HG03175 (cell line): Measurements from ENCODE around the gene FBXO36.
"Not testable (repeated sequence)": the region's sequence is repeated elsewhere in the genome, so short reads cannot be mapped to it uniquely, and the experiment has no call there.

Experiments used
- ATAC-seq: cut with Tn5 transposase; IDR thresholded peaks from one replicate; pipeline ENCODE4 v1.9.1; 2021; ENCODE audit warnings: mild to moderate bottlenecking, moderate library complexity; ENCODE audit not compliant: unreplicated experiment

FBXO36 gene

DNA sequence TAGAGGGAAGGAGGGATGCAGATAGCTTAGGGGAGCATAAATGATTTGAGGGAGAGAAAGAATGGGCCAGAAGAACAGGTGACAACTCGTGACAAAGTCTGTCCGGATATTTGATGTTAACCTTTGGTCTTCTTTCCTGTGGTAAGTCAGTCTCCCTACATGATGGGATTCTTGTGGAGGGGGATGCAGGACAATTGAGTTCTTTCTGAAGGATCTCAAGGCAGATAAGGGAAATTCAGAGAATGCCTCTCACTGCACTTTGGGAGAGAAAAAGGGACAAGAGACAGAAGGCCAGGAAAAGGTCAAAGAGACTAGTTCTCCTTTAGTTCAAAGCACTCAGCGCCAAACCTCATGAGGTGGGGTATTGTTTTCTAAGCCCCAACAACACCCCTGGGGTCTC is 34.2 kb downstream of the FBXO36 start:
- no peak for ATAC-seq

DNA sequence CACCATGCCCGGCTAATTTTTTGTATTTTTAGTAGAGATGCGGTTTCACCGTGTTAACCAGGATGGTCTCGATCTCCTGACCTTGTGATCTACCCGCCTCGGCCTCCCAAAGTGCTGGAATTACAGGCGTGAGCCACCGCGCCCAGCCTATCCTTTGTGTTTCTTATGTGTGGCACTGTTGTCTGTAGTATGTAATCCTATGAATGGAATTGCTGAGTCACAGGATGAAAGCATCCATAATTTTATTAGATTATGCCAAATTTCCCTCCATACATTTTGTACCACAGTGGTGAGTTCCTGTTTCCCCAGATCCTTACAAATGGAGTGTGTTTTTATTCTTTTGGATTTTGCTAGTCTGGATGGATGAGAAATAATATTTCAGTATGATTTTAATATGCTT is 41.3 kb downstream of the FBXO36 start:
- not testable (repeated sequence) for ATAC-seq

DNA sequence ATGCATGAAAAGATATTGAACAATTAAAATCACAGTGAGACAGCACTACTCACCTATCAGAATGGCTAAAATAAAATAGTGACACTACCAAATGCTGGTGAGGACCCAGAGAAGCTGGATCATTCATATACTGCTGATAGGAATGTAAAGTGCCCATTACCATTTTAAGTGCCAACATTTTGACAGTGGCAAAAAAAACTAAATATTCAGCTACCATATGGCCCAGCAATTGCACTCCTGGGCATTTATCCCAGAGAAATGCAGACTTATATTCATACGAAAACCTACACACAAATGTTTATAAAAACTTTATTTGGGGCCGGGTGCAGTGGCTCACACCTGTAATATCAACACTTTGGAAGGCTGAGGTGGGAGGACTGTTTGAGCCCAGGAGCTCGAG is 47.6 kb downstream of the FBXO36 start:
- ATAC-seq = no peak

DNA sequence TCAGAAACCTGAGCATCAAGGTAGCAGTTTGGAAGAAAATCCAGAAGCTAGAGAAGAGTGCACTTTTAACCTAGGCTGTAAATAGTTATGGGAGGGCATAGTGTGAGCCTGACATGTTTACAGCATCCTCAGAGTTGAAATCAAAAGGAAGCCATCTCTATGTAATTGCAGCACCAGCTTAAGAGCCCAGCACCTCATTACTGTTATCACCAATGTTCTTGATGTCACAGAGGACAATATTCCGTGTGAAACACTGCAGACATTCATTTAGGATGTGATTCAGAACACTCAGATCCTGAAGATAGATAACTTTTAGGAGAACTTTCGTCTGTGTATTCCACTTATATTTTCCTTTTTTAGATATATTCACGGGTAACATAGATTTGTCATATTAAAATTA is 48.1 kb downstream of the FBXO36 start:
- no peak for ATAC-seq

DNA sequence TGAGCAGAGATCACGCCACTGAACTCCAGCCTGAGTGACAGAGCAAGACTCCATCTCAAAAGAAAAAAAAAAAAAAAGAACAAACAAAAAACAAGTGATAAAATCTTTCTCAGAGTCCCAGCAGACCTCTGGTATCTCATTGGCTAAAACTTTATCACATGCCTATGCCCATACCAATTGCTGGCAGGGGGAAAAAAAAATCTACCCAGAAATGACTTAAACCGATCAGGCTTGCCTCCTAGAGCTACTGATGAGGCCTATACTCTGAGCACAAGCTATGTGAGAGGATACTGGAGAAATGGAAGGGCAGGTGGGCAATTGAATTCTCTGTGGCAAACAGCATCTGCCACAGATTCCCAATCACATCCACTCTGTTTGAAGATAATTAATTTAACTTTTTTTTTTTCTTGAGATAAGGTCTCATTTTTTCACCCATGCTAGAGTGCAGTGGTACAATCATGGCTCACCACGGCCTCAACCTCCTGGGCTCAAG is 49.0 kb downstream of the FBXO36 start:
- no peak for ATAC-seq

DNA sequence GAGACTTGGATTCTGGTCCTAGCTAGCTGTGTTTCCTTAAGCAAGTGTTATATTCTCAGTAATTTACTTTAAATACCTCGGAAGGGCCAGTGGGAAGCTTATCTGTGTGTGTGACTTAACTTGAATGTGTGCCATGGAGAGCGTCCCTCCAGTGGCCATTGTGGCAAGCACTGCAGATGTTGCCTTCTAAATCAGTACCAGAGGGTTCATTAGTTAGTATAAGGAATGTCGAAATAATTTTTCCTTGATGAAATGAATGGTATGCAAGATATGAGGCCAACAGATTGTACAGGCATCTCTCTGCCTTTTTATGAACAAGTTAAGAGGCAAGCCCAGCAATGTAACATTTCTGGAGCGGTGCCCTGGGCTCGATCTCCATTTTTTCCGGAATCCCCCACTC is 52.0 kb downstream of the FBXO36 start:
- ATAC-seq = no peak

DNA sequence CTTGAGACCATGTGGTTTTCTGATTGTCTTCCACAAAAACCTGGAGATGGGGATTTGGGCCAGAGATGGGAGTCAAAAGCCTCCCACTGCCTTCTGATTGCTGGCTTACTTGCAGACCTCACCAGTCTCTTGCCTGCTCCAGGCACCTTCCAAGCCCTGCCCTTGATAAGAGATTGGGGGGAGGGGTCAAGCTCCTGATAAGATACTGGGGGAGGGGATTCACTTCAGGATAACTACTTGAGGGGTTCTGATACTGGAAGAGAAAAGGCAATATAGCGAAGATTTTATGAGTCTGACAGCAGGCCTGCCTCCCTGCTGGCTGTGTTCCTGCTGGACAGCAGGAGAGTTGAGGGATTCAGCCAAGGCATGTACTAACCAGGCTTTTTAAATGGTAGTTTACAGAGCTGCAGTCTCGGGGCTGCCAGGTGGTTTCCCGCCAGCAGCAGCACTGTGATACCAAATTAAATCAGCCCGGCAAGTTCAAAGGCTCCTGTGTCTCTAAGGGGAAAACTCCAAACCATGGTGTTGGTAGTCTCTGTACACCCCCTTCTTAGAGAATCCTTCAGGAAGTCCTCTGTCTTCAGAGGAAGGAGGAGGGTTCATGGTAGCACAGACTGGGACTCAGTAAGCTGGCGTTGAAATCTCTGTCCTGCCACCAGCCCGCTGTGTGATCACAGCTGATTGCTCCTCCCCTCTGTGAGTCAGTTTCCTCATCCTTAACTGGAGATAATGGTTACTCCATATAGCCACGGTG is 58.3 kb downstream of the FBXO36 start:
- ATAC-seq = no peak

DNA sequence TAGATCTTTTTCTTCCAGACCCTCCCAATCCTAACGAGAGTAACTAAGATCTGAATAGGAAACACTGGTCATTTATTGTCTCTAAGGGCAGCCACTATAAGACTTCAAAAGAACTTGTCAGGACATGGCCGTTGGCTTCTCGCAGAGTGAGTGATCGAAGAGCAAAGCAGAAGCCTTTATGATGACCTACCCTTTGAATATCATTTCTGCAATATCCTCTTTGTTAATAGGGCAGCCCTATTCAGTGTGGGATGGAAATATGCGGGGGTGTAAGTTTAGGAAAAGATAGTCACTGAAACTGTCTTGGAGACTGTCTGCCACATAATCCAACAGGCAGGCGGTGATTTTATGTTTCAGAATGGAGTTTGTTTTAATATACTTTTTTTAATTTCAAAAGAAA is 70.9 kb downstream of the FBXO36 start:
- no peak for ATAC-seq

DNA sequence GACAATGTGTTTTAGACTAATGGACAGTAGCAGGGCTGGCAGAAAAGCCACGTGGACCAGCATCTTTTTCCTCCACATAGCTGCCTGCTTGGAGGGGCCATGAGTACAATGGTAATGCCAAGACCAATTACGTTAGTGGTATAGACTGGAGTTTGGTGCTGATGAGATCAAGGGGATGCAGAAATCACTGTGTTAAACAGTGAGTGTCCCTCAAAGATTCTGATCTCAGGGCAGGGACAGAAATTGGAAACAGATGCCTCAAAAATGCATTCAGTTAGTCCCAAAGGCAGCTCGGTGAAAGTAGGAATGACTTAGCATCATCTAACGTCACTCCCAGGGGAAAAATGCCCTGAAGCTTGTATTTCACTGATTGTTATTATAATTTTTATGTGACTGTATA is 74.0 kb downstream of the FBXO36 start:
- no peak for ATAC-seq

DNA sequence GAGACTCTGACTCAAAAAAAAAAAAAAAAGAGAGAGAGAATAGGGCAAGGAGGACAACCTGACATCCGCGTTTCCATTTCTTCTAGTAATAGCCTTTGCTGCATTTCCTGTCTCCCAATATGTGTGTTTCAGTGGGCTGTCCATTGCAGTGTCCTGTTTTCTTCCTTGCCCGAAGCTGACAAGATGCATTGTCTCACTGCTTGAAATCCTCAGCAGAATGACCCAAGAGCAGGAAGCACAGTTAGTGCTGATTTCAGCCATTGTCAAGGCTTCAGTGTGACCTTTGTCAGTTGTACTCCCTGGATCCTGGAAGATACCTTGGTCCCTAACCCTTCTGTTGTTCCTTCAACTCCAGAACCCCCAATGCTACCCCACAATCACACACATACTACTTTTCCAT is 75.3 kb downstream of the FBXO36 start:
- no peak for ATAC-seq

DNA sequence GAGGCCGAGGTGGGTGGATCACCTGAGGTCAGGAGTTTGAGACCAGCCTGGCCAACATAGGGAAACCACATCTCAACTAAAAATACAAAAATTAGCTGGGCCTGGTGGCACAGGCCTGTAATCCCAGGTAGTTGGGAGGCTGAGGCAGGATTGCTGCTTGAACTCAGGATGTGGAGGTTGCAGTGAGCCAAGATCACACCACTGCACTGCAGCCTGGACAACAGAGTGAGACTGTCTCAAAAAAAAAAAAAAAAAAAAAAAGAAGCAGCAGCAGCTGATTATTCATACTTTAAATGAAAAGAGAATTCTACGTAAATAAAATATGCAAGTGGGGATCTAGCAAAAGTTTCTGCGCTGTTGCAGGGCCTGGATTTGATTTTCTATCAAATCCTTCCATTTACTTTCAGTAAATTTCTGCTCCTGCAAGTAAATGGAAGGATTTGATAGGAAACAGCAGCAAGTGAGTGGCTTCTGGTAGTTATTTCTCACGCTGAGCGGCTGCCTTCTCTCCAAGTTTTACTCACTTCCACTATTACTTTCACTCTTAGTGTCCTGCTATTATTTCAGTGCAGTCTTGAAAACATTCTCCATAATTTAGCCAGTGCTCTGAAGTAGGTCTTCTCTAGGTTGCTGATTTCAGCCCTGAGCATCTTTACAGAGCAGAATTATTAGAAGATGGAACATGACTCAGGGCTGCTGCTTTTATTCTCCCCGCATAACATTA is 78.0 kb downstream of the FBXO36 start:
- peak; percentile 94 for ATAC-seq

DNA sequence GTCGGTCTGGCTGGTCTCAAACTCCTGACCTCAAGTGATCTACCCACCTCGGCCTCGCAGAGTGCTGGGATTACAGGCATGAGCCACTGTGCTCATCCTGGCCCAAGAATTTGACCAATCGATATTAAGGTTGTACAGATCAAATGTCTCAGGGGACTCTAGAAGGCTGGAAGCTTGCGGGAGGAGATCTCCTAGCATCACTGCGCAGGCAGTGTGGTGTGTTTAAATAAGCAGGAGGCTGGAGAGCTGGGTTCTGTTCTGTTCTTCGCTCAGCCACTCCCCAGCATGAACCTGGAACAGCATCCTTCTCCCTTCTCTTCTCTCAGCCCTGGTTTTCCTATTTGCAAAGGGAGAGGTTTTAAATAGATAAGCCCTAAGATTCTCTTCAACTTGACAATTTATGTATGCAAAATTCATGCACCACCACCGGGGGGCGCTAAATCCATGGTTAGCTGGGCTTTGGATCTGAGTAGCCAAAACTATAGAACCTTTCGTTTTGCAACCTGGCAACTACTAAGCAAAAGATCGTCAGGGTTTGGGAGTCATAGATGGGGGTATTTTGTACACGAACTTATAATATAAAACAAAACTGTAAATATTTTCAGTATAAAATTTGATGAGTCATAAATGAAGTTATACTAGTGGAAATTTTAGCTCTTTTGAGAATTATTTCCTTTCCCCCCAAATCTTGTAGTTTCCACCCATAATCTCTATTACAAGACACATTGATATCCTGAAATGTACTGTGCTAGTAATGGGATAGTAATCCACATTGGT is 85.8 kb downstream of the FBXO36 start:
- ATAC-seq = no peak

DNA sequence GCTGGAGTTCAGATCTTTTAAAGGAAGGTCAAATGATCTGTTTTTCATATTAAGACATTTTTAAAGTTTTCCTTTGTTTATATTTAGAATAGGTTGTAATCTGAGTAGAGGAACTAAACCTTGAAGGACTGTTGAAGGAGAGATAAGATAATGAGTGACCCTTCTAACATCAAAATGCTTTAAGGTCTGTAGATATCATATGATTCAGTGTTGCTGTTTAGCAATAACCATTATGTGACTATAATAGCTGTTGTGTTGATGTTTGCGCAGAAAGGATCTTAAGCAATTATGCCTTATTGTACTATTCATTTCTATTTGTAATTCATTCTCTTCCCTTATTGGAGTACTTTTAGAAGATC is 86.4 kb downstream of the FBXO36 start:
- ATAC-seq = no peak

DNA sequence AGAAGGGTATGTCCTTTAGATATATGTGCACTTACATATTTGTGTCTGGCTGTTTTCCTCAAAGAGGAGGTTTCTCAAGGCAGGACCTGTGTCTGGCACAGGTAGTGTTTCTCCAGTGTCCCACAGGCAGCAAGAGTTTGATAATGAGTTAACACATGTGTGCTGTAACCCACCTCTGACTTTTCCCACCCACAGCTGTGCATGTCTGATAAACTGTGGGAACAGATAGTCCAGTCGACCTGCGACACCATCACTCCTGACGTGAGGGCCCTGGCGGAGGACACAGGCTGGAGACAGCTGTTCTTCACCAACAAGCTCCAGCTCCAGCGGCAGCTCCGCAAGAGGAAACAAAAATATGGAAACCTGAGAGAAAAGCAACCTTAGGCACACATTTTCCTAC is 88.2 kb downstream of the FBXO36 start:
- no peak for ATAC-seq

DNA sequence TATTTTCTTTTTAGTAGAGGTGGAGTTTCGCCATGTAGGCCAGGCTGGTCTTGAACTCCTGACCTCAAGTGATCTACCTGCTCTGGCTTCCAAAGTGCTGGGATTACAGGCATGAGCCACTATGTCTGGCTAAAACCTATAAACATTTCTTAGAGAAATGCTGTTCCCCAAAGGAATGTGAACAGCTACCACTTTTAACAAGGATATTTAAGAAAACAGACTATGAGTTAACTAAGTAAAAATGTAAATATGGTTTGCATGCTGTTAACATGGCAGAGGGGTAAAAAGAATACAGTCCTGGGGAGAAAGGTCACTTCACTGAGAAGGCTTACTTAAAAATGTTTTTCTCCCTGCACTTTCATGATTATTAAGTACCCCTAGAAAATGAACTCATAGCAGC is 89.3 kb downstream of the FBXO36 start:
- no peak for ATAC-seq

DNA sequence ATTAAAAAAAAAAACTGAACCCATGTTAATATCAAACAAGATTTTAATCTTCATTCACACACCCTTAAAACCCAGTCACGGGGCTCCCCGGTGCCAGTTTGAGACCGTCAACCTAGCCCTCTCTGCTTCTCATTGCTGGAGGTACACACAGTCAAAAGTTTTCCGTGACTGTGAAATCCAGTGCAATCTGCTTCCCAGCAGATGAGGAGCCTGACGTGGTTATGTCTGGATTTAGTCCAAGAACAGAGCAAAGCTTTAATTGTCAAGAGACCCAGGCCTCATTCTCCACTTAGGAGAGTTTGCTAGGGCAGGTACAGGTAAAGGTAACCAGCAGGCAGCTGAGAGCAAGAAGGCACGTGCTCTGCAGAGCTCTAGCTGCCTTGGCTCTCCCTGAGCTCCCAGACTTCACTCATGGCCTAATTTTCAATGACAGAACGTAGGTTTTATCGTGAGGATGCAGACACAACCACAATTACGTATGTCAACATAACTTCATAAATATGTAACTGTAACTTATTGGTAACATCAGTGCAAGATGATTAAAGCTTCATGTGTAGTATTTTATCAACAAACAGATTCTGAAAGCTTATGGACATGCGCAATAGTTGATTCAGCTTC is 90.1 kb downstream of the FBXO36 start:
- no peak for ATAC-seq

DNA sequence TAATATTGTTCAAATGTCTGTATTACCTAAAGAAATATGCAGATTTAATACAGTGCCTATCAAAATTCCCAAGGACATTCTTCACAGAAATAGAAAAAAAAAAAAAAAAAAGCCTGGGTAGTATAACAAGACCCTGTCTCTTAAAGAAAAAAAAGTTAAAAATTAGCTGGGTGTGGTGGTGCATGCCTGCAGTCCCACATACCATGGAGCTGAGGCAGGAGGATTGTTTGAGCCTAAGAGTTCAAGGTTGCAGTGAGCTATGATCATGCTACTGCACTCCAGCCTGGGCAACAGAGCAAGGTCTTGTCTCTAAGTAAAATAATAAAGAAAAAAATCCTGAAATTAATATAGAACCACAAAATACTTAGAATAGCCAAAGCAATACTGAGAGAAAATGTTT is 94.5 kb downstream of the FBXO36 start:
- ATAC-seq = no peak

DNA sequence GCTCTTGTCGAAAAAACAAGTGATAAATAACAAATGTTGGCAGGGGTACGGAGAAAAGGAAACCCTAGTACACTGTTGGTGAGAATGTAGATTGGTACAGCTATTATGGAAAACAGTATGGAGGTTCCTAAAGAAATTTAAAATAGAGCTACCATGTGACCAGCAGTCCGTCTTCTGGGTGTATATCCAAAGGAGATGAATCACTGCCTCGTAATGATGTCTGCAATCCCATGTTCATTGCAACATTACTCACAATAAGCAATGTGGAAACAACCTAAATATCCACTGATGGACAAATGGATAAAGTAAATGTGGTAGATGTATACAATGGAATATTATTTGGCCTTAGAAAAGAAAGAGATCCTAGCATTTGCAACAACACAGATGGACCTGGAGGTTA is 95.8 kb downstream of the FBXO36 start:
- no peak for ATAC-seq

DNA sequence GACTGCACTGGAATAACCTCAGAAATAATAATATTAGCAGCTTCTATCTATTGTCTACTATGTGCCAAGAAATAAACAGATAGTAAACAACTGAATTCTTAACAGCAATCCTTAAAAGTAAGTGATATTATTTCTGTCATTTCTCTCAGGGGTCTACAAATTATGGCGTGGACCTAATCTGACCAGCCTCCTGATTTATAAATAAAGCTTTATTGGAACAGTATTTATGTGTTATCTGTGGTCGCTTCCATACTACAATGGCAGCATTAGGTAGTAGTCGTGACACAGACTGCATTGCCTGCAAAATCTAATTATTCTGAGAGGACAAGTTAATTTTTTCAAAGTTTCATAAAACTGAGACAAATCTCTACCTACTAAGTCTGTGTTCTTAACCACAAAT is 97.4 kb downstream of the FBXO36 start:
- ATAC-seq = no peak

DNA sequence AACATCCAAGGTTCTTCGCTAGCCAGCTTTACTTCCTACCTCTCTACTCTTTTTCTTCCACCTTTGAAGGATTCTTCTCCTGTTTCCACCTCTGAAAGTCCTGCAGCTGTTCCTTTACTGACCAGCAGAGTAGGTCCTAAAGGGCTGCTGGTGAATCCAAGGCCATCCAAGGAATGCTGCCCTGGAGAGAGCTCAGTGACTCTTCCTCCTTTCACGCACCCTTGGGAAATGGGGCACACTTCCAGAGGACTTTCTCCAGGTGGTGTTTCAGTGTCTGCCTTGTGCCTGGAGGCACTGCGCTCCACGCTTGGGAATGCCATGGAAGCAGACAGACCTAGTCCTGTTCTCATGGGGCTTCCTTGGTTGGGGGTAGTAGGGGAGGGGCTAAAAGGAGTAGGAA is 101.0 kb downstream of the FBXO36 start:
- ATAC-seq = no peak

DNA sequence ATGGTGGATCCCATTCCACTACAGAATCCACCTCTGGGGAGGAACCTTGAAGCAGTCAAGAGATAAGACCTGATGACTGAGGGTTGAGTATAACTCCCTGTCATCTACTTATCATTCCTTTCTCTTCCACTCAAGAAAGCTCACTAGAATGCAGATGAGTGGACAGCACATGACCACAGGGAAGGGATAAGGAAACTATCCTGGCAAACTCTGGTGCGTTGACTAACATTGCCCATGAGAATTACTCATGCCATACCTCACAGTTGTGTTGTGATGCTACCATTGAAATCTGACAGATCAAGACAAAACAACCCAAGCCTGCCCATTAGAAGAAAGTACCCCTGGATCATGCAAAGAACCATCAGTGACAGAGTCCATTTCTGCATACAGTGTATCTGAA is 119.9 kb downstream of the FBXO36 start:
- no peak for ATAC-seq
